ENCODE measurements around the gene STX1B. TPM values are rescaled to one million over a fixed set of nuclear protein-coding genes. Genes with fewer than 3 reads are reported as not detected.

STX1B gene
- total and polyA plus RNA-seq, 2 donors (not counting 3 experiments of a cell fraction or from before 2014, with no cell fraction given) = 0.11 to 0.14 TPM

GRCh38 chr16:30954993-30955392 is 55.4 kb downstream of the STX1B start:
- FAIRE-seq (no peak), DNase-seq (ENCODE audit: low read depth, low spot score) (no peak)
- H3K27ac ChIP-seq (ENCODE audit: insufficient read depth, low read depth, low read length) = no peak overlapping the region
- no peak overlapping the region for H2AFZ ChIP-seq (ENCODE audit: low read depth, low read length)
- no peak for TF ChIP-seq JUN (IDR thresholded peaks at IDR 0.05; ENCODE audit: borderline replicate concordance, insufficient read depth, insufficient read length, low read depth)
- no peak for TF ChIP-seq POLR2A (IDR thresholded peaks at IDR 0.05; ENCODE audit: low read depth, low read length)
- TF ChIP-seq GATA2 (IDR thresholded peaks at IDR 0.05; ENCODE audit: insufficient read depth, insufficient read length, low read depth, low read length) = no peak
- TF ChIP-seq EZH2 (IDR thresholded peaks at IDR 0.05; ENCODE audit: borderline replicate concordance, low read depth, low read length, severe bottlenecking) = no peak
- TF ChIP-seq FOS (IDR thresholded peaks at IDR 0.05; ENCODE audit: borderline replicate concordance, insufficient read depth, low read length) = no peak
- no peak for TF ChIP-seq MYC (IDR thresholded peaks at IDR 0.05; ENCODE audit: low read depth, low read length)
- no TSS peak for BruUV-seq (replicated peaks)
- peaks cover 14% of the 10 kb centered on the region for H3K79me2 ChIP-seq (ENCODE audit: control insufficient read depth, insufficient read depth, low read length)
- intact Hi-C loops (cut with micrococcal nuclease) (no loop called here), dilution Hi-C loops (cut with MboI; ENCODE audit: extremely low pct_ligation_motif_present, low sequenced_read_pairs) (no loop called here)
- H3K36me3 ChIP-seq (ENCODE audit: control insufficient read depth in 2 of 2, extremely low read depth in 1 of 2, insufficient read depth in 2 of 2, low read length in 2 of 2) = peaks cover 3 to 7% of the 10 kb centered on the region in 2 experiments
- POLR2A ChIA-PET = no interaction called here
- no peaks in the 10 kb centered on the region for H4K20me1 ChIP-seq (replicated peaks; ENCODE audit: control insufficient read depth, extremely low read depth, insufficient read depth, low read length)
- no peaks in the 10 kb centered on the region for H3K9me1 ChIP-seq (replicated peaks; ENCODE audit: control insufficient read depth, extremely low read depth, insufficient read depth, low read length)
- H3K9me3 ChIP-seq (replicated peaks; ENCODE audit: control insufficient read depth, insufficient read depth, low read length) = no peaks in the 10 kb centered on the region
- H3K27me3 ChIP-seq (ENCODE audit: control insufficient read depth in 2 of 2, insufficient read depth in 2 of 2, low read length in 2 of 2) = no peaks in the 10 kb centered on the region
- no peak overlapping the region for H3K4me2 ChIP-seq (ENCODE audit: insufficient read depth, low read length)
- H3K4me1 ChIP-seq (ENCODE audit: control insufficient read depth, extremely low read depth, insufficient read depth, low read length) = peaks cover 18% of the 10 kb centered on the region
- CTCF ChIA-PET = interaction anchor here (1.1 to 2.3 kb wide), 3 partner anchors 111 to 914 kb away, joined by 5 to 12 read pairs (median 9); no protein-coding TSS in a partner anchor
- no peak overlapping the region for H3K4me3 ChIP-seq (replicated peaks in 1 of 3; ENCODE audit: insufficient read depth in 1 of 3, low read depth in 1 of 3, low read length in 3 of 3)
- H3K9ac ChIP-seq (replicated peaks; ENCODE audit: extremely low read depth, insufficient read depth, low read length) = no peak overlapping the region

GRCh38 chr16:30953511-30954124 is 56.8 kb downstream of the STX1B start:
- Histone ChIP-seq H3K9me3 (replicated peaks; ENCODE audit: control insufficient read depth, insufficient read depth, low read length) (no peaks in the 10 kb centered on the region), H3K9me1 (replicated peaks; ENCODE audit: control insufficient read depth, extremely low read depth, insufficient read depth, low read length) (no peaks in the 10 kb centered on the region), H3K9ac (replicated peaks; ENCODE audit: extremely low read depth, insufficient read depth, low read length) (no peak overlapping the region), H3K27ac (ENCODE audit: insufficient read depth, low read depth, low read length) (no peak overlapping the region), H2AFZ (ENCODE audit: low read depth, low read length) (no peak overlapping the region), H3K4me3 (replicated peaks in 1 of 3; ENCODE audit: insufficient read depth in 1 of 3, low read depth in 1 of 3, low read length in 3 of 3) (no peak overlapping the region), H4K20me1 (replicated peaks; ENCODE audit: control insufficient read depth, extremely low read depth, insufficient read depth, low read length) (no peaks in the 10 kb centered on the region), H3K79me2 (ENCODE audit: control insufficient read depth, insufficient read depth, low read length) (peaks cover 4% of the 10 kb centered on the region), H3K27me3 (ENCODE audit: control insufficient read depth in 2 of 2, insufficient read depth in 2 of 2, low read length in 2 of 2) (no peaks in the 10 kb centered on the region), H3K4me1 (ENCODE audit: control insufficient read depth, extremely low read depth, insufficient read depth, low read length) (peaks cover 22% of the 10 kb centered on the region), H3K36me3 (ENCODE audit: control insufficient read depth in 2 of 2, extremely low read depth in 1 of 2, insufficient read depth in 2 of 2, low read length in 2 of 2) (no peaks in the 10 kb centered on the region), H3K4me2 (ENCODE audit: insufficient read depth, low read length) (no peak overlapping the region)
- CTCF ChIA-PET = interaction anchor here (0.6 to 3.5 kb wide), 26 partner anchors 9 to 915 kb away, joined by 3 to 29 read pairs (median 4); partner anchors contain the start of genes ARMC5, FUS, KAT8 and VKORC1
- TF ChIP-seq CTCF (IDR thresholded peaks at IDR 0.05; ENCODE audit: extremely low read depth in 1 of 2, insufficient read depth in 1 of 2, low read depth in 1 of 2, low read length in 2 of 2) = peak; percentile 79 to 90
- no peak for TF ChIP-seq FOS (IDR thresholded peaks at IDR 0.05; ENCODE audit: borderline replicate concordance, insufficient read depth, low read length)
- no peak for TF ChIP-seq GATA2 (IDR thresholded peaks at IDR 0.05; ENCODE audit: insufficient read depth, insufficient read length, low read depth, low read length)
- peak; percentile 12 for TF ChIP-seq POLR2AphosphoS5 (IDR thresholded peaks at IDR 0.05; ENCODE audit: insufficient read depth, low read depth, low read length)
- TF ChIP-seq EZH2 (IDR thresholded peaks at IDR 0.05; ENCODE audit: borderline replicate concordance, low read depth, low read length, severe bottlenecking) = no peak
- TF ChIP-seq MAX (IDR thresholded peaks at IDR 0.05; ENCODE audit: insufficient read depth, insufficient read length) = no peak
- TF ChIP-seq POLR2A (IDR thresholded peaks at IDR 0.05; ENCODE audit: low read depth, low read length) = no peak
- no peak for TF ChIP-seq MYC (IDR thresholded peaks at IDR 0.05; ENCODE audit: low read depth, low read length)
- TF ChIP-seq JUN (IDR thresholded peaks at IDR 0.05; ENCODE audit: borderline replicate concordance, insufficient read depth, insufficient read length, low read depth) = no peak
- intact Hi-C loops (cut with micrococcal nuclease) (loop anchor here (1.0 kb wide), 4 partner anchors 142 to 490 kb away; partner anchors contain the start of gene FUS), dilution Hi-C loops (cut with MboI; ENCODE audit: extremely low pct_ligation_motif_present, low sequenced_read_pairs) (no loop called here)
- FAIRE-seq (peak; percentile 88), DNase-seq (ENCODE audit: low read depth, low spot score) (peak; percentile 80)
- POLR2A ChIA-PET = interaction anchor here (0.6 to 1.9 kb wide), 3 partner anchors 11 to 226 kb away, joined by 3 to 4 read pairs (median 4); partner anchors contain the start of gene FUS
- no TSS peak for BruUV-seq (replicated peaks)

All from endothelial cell of umbilical vein (primary cell).